Muscle of back (tissue), 13 donors: ENCODE measurements around the gene SMURF1. TPM values are rescaled to one million over a fixed set of nuclear protein-coding genes. Genes with fewer than 3 reads are reported as not detected.
"Not testable (repeated sequence)": the region's sequence is repeated elsewhere in the genome, so short reads cannot be mapped to it uniquely, and the experiment has no call there.

Experiments
- DNase-seq, 3 donors: peaks; one replicate each; pipeline versions ENCODE4 v3.0.0 to v3.0.0-alpha.2; 2013
- long read RNA-seq, 9 donors: transcript quantifications; one replicate each; lab custom pipeline, GENCODE V29; 2026
- polyA plus RNA-seq, 10 donors: library from polyadenylated mRNA; unstranded; fragments of 120-200 nt; gene quantifications; one replicate each; pipeline ENCODE4 v1.2.1, GENCODE V29; 2013; ENCODE audit not compliant: insufficient read length in 10 of 10

Gene SMURF1
- 10 to 100 TPM in 2 of 10 donors, 1 to 10 TPM in 8; 8.4 to 13.1 (median 8.9) TPM for polyA plus RNA-seq
- long read RNA-seq, donor 1, full-length matches to known transcripts: 1 of 1 reads
- long read RNA-seq, donor 1, partial matches to known transcripts: 0 of 1 reads
- long read RNA-seq, donor 1, other reads (novel, unspliced or antisense): 0 of 1 reads
- long read RNA-seq, donor 2: 0 reads
- long read RNA-seq, donor 3: 0 reads
- long read RNA-seq, donor 4: 0 reads
- long read RNA-seq, donor 5: 0 reads
- long read RNA-seq, donor 6, full-length matches to known transcripts: 1 of 1 reads
- long read RNA-seq, donor 6, partial matches to known transcripts: 0 of 1 reads
- long read RNA-seq, donor 6, other reads (novel, unspliced or antisense): 0 of 1 reads
- long read RNA-seq, donor 7, full-length matches to known transcripts: 1 of 1 reads
- long read RNA-seq, donor 7, partial matches to known transcripts: 0 of 1 reads
- long read RNA-seq, donor 7, other reads (novel, unspliced or antisense): 0 of 1 reads
- long read RNA-seq, donor 8, full-length matches to known transcripts: 1 of 1 reads
- long read RNA-seq, donor 8, partial matches to known transcripts: 0 of 1 reads
- long read RNA-seq, donor 8, other reads (novel, unspliced or antisense): 0 of 1 reads
- long read RNA-seq, donor 9: 0 reads

GRCh38 chr7:99143853-99144672 is at the start of gene SMURF1:
TSS of gene SMURF1 (minus strand) at chr7:99144108. CDS start at chr7:99143780, 328 bp downstream.
- peak; percentile 68 to 93 (median 83) for DNase-seq

- DNase-seq: no peak
Measured at GRCh38 chr7:99191869-99192596, 48.1 kb upstream of the SMURF1 start.

- DNase-seq: no peak
Measured at GRCh38 chr7:99190359-99191009, 46.6 kb upstream of the SMURF1 start.

GRCh38 chr7:99189222-99189621 is 45.3 kb upstream of the SMURF1 start:
- DNase-seq: no peak

GRCh38 chr7:99188221-99188620 is 44.3 kb upstream of the SMURF1 start:
- DNase-seq: no peak

- DNase-seq: no peak
Measured at GRCh38 chr7:99184532-99185218, 40.8 kb upstream of the SMURF1 start.

- DNase-seq: no peak
Measured at GRCh38 chr7:99180067-99180650, 36.3 kb upstream of the SMURF1 start.

GRCh38 chr7:99177165-99177564 is 33.3 kb upstream of the SMURF1 start:
- no peak for DNase-seq

GRCh38 chr7:99173787-99174186 is 29.9 kb upstream of the SMURF1 start:
- no peak for DNase-seq

GRCh38 chr7:99171731-99172130 is 27.8 kb upstream of the SMURF1 start:
- DNase-seq: no peak

- DNase-seq: no peak
Measured at GRCh38 chr7:99170730-99171074, 26.8 kb upstream of the SMURF1 start.

- no peak for DNase-seq
Measured at GRCh38 chr7:99170065-99170729, 26.3 kb upstream of the SMURF1 start.

- no peak for DNase-seq
Measured at GRCh38 chr7:99167072-99167471, 23.2 kb upstream of the SMURF1 start.

- DNase-seq: no peak
Measured at GRCh38 chr7:99165816-99166215, 21.9 kb upstream of the SMURF1 start.

- DNase-seq: not testable (repeated sequence)
Measured at GRCh38 chr7:99163669-99164068, 19.8 kb upstream of the SMURF1 start.

- DNase-seq: no peak
Measured at GRCh38 chr7:99156649-99157048, 12.7 kb upstream of the SMURF1 start.

- DNase-seq: no peak
Measured at GRCh38 chr7:99155211-99155610, 11.3 kb upstream of the SMURF1 start.

GRCh38 chr7:99146979-99147378 is 3.1 kb upstream of the SMURF1 start:
- no peak for DNase-seq

- DNase-seq: no peak
Measured at GRCh38 chr7:99143521-99143852, 421 bp downstream of the SMURF1 start.
